HG03097 (cell line): Measurements from ENCODE around the gene UIMC1.

Source experiments
- ATAC-seq: cut with Tn5 transposase; IDR thresholded peaks from one replicate; pipeline ENCODE4 v1.9.1; 2021; ENCODE audit not compliant: unreplicated experiment, low FRiP score

The UIMC1 gene

GRCh38 chr5:176906126-176906525 lies 100.5 kb downstream of the UIMC1 start:
- no peak for ATAC-seq

- no peak for ATAC-seq
Measured at GRCh38 chr5:176904276-176904675, 102.3 kb downstream of the UIMC1 start.

DNA sequence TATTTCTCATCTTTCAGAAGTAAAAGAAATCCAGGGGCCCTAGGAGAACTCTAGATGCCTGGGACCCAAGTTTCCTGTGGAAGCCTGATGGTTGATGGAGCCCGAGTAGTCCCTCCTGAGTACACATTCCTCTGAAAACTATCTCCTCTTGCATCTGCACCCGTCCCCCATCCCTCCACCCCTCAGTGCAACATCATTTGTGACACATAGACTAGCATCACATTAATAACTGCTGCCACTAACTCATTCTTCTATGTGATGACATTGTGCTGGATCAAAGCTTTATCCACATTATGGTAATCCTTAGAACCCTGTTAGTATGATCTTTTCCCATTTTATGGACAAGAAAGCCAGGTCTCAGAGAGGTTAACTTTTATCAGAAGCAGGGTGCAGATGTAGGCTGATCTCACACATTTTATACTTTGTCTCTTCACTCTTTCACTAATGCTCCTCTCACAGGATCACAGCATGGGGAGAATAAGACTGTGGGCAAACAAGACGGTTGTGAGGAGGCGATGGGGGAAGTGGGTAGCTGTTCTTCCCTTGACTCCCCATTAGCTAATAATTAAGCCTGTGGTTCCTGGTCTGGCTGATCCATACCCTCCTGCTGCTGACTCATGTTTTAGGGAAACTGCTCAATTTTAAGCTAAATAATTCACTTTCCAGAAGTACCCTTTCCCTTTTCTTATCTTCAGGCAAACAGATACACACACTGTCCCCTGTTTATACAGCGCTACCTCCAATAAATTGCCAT lies 103.5 kb downstream of the UIMC1 start:
- no peak for ATAC-seq

DNA sequence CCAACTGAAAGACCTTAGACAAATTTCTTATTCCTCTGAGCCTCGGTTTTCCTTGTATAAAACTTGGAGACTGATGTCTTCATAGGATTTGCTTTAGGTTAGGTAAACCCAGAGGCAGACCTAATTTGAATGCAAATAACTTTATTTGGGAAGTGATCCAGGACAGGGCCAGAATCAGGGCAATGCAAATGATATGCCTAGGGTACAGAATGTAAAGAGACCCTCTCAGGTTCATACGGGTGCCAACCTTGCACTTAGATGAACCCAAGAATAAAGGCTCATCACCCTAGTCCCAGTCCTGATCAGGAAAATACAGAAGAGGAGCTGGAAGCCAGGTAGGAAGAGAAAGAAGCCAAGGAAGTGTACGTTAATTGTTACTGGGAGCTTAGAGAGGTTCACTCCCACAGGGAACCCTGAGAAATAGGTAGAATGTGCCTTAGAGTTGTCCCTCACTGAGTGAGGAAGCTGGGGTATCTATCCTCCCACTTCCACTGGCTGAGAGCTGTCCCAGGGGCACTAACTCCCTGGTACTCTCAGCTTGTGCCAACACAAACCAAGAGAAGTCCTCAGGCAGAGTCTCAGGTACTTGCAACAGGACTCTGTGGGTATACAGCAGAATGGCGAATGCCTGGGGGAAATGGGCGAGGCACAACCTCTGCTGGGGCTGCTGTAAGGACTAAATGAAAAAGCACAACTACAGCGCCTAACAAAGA lies 104.3 kb downstream of the UIMC1 start:
- no peak for ATAC-seq

- no peak for ATAC-seq
Measured at GRCh38 chr5:176901260-176902101, 105.1 kb downstream of the UIMC1 start.

DNA sequence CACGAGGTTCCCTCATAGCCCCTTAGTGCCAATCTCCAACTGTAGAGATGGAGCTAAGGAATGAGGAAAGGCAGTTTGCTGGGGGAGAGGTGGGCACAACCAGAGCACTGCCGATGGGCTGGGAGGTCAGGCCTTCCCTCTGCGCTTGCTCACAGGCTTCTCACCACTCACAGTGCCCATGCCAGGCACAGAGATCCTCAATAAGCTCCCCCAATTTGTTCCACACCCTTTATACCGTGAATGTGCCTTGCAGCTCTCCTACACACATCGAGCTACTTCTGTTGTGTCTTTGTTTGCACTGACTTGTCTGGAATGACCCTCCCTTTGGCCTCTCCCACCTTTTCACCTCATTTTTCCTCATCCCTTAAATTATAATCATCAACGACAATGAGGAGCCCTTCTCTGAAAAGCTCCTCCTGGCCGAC lies 105.8 kb downstream of the UIMC1 start:
- ATAC-seq = no peak

DNA sequence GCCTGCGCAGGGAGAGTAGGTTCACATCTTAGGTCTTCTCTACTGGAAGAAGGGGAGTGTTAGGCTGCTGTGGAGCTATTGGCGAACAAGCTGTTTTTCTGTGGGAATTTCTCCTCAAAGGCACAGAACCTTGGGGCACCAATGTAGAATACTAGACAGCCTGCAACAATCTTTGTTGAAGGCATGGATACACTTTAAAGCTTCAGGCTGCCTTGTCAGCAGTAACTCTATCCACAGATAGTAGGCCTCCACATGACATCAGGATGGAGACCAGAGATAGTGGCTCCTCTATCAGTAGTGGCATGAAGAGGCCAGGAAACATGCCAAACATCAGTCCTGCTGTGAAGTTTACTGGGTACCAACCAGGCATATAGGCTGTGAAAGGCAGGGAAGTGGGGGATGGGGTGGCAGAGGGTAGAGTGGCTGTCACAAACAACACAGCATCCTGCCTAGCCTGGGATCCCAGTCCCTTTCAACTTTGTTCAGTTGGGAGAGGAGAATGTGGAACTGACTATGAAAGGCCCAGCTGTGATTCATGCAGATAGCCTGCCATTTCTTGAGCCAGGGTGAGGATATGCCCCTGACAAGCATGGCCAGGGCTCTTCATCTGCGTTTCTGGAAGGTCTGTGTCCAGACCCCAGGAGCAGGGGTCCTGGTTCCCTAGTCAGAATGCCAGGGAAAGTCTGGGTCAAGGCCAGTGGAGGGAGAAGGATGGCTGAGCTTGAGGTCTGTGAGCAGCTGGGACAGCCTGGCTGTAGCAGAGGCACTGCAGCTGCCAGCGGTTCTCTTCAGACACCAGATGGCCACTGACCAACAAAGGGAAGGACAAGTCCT lies 106.4 kb downstream of the UIMC1 start:
- ATAC-seq = no peak

DNA sequence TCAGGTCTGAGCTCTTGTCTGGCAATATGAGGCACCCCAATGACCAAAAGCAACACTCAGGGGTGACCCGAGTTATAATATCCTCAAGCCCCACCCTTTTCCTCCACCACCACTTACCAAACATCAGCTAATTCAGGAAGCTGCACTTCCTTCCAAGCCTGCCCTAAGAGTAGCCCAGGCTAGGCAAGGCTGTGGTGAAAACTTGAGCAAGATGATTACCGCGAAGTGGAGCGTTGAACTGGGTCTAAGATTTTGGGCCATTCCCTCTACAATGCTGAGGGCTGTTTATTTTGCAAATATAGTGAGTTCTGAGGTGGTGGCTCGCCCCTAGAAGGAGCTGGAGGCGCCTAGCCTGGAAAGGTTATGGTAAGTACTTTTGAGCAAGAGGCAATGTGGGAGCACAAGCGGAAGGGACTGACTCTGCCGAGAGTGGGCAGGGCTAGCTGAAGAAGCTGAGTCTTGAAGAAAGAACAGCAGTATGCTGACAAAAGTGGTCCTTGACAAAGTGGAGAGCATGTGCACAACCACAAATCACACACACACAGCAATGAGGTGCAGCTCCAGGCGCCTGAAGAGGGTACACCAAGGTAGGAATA lies 107.2 kb downstream of the UIMC1 start, which contains the start of gene HK3:
TSS of gene HK3 (minus strand) at position 51 of the 596 bp plus-strand sequence. CDS start 3,187 bp downstream, outside the sequence.
- ATAC-seq = no peak

DNA sequence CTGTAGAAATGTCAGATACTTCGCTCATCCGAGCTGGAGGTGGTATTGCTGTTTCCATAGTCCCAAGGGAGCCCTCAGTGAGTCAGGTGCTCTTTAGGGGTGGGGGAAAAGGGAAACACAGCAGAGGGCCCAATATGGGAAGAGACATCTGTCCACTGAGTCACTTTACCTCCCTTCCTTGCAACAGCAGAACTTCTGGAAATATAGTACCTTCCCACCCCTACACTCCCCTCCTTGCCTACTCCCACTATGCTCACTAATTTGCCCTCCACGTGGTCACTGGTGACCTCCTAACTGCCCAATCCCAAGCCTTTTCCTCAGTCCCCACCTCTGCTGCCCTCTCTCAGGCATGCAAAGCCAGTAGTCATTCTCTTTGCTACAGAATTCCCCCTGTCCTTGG lies 109.3 kb downstream of the UIMC1 start:
- ATAC-seq = no peak

DNA sequence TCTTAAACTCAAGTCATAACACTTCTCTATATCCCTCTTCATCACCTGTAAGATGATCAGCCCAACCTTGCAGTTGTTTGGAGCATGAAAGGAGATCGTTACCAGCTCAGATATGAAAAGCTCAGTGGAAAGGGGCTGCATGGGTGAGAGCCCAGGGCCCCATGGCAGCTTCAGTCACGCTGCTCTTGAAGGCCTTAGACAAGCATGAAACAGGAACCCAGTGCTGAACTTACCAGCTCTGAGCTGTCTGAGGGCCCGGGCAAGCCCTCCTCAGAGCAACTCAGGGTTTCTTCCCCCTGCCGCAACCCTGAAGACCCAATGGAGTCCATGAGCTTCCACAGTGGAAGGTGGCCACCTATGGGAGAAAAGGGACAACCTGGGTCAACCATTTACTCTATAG lies 110.7 kb downstream of the UIMC1 start:
- no peak for ATAC-seq

- no peak for ATAC-seq
Measured at GRCh38 chr5:176894298-176894697, 112.3 kb downstream of the UIMC1 start.

DNA sequence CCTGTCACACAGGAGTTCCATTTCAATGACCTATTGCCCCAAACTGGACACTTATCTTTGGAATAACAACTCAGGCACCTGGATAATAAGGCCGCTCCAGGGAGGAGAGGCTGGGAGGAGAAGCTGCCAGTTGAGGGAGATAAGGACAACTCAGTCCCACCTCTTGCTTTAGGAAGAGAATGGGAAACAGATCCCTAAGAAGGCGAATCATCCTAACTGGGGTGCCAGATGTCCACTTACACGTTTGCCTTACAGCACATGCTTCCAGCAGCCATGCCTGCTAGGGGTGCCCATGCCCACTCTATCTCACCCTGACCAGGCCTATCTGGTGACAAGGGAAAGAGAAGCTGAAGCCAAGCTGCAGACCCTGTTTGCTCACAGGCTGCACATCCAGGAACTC lies 113.9 kb downstream of the UIMC1 start:
- no peak for ATAC-seq

GRCh38 chr5:176891331-176891958 lies 115.1 kb downstream of the UIMC1 start:
- ATAC-seq = no peak

DNA sequence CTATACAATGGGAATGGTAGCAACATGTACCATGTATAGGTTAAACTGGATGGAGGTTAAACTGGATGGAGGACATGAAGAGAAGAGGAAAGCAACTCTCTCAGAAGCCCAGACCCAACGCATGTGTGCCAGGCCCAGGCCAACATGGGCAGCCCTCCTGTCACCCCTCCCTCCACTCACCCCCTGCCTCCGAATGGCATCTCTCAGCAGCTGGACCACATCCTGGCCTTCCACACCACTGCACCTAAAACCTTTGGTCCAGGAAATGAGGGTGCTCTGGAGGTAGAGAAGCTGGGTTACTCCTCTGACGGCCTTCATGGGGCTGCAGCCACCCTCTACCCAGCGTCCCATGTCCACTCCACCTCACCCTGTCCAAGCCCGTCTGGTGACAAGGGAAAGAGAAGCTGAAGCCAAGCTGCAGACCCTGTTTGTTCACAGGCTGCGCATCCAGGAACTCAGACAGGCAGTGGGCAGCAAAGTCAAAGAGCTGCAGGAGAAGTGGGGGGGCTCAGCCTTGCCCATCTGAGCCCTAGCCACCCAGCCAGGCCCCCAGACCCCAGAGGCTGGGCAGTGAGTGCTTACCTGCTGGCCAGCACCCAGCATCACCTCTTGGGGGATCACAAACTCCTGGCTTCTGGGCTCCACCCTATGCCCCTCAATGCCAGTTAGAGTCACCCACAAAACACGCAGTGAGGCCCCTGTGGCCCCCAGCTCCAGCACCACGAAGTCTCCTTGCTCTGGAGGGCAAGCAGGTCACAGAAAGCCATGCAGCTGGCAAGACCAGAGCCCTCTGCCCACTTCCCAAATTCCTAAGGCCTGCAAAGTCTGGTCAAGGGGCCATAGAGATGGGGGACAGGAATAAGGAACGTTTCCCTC lies 115.9 kb downstream of the UIMC1 start:
- no peak for ATAC-seq

DNA sequence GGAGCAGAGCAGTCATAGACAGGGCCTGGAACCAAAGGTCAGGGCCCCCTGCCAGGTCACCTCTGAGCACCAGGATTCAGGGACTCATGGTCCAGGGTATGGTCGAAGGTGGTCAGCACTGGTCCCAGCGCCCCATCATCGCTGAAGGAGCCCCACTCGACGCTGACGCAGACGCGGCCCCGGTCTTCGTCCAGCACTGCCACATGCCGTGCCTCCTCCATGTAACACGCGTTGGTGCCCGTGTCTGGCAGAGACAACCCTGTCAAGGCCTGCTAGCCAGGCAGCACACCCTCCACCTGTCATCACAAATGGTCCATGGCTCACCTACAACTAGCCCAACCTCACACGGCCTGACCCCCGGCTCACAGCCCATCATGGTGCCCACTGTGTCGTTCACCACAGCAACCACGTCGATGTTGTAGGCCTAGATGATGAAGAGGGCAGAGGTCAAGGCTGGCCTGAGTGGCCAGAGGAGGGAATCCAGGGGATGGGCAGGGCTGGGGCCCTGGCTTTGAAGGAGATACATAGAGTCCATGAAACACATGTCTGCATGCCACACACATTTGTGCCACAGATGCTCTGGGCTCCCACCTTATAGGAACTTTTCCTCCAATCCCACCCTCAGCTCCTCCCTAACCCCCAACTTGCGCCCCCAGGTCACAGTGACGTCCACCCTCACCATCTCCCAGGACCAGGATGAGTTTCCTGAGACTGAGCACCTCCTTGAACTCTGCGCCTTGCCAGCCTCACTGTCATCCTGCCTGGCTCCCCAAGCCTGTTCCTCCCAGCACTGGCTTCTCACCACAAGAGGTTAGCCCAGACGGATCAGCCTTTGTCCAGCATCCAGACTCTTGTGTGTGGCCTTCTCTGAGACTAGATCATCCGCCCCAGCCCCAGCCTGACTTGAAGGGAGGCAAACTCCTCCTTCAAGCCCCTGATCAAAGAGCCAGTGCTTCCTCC lies 117.0 kb downstream of the UIMC1 start:
- ATAC-seq = no peak

- no peak for ATAC-seq
Measured at GRCh38 chr5:176888865-176889165, 117.8 kb downstream of the UIMC1 start.

GRCh38 chr5:176888016-176888864 lies 118.3 kb downstream of the UIMC1 start:
- no peak for ATAC-seq
